NCI-H2107 treated with DMSO at 0.1 percent for 48 hours (cell line): Measurements from ENCODE around the gene KCNG1.
"Not testable (repeated sequence)": the region's sequence is repeated elsewhere in the genome, so short reads cannot be mapped to it uniquely, and the experiment has no call there.

ENCODE experiments used
- DNase-seq: peaks from one replicate; lab custom pipeline; 2025; ENCODE audit not compliant: unreplicated experiment; lab: John Stamatoyannopoulos, UW

Gene KCNG1, protein sequence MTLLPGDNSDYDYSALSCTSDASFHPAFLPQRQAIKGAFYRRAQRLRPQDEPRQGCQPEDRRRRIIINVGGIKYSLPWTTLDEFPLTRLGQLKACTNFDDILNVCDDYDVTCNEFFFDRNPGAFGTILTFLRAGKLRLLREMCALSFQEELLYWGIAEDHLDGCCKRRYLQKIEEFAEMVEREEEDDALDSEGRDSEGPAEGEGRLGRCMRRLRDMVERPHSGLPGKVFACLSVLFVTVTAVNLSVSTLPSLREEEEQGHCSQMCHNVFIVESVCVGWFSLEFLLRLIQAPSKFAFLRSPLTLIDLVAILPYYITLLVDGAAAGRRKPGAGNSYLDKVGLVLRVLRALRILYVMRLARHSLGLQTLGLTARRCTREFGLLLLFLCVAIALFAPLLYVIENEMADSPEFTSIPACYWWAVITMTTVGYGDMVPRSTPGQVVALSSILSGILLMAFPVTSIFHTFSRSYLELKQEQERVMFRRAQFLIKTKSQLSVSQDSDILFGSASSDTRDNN

DNA sequence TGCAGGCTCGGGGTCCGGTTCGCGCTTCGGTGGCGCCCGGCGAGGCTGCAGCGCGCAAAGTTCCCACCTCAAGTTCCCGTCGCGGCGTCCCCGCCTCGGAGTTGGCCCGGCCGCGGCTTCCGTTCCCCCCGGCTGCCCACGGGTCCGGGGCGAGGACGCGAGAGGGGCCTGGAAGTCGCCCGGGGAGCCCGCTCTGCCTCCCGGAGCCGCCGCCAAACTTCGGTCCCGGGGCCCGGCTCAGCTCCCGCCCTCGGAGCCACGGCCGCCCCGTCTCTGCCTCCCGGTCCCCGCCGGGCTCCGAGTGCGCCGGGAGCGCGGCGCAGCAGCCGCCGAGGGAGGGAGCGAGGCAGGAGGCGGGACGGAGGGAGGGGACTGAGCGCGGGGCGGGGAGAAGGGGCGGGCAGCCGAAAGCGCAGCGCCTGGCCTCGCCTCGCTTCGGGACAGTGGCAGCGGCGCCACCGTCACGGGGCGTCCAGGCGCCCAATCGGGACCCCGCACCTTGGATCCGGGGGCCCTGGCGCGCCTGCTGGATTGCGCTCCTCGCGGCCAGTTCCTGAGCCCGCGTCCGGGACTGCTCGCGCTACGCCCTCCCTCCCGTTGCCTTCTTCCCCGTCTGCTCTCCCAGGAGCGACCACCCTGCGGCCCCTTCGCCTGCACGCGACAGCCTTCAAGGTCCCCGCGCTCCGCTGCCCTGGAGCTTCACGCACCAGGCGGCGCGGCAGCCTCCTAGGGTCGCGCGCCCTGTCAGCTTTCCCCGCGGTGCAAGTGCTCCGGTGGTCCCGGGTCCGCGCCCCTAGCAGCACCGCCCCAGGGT, at the start of gene KCNG1:
KCNG1 (minus strand) TSS at position 305 of the 814 bp plus-strand sequence. CDS start 12,769 bp downstream, outside the sequence.
- no peak for DNase-seq

DNA sequence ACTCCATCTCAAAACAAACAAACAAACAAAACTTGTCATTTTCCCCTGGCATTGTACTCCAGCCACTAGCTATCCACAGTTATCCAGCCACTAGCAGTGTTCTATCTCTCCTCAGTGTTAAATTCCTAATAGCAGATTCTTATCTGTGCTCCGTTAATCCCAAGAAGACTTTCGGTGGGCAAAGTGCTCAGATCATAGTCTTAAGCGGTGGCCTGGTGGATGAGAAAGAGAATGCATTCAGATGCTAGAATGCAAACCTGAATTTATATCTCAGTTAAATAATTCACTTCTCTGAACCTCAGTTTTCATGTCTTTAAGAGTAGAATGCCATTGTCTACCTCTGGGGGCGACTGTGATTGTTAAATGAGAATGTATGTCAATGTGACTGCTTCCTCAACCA, 47.7 kb upstream of the KCNG1 start:
- no peak for DNase-seq

DNA sequence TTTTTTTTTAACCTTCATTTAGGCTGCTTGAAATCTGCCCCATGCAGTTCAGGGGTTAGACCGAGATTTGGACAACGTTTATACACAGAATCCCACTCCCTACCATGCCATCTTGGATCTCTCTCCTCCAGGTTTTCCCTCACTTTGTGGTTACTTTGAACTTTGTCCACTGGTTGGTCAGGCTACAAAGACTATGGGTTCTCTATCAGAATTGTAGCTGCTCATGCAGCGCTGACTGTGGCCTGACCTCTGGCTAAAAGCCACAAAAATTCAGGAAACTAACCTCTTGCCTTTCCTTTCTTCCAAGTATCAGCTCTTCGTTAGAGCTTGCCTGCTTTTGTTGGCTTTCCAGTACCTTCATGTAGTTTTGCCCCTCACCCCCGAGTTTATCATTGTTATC, 44.9 kb upstream of the KCNG1 start:
- DNase-seq: no peak

DNA sequence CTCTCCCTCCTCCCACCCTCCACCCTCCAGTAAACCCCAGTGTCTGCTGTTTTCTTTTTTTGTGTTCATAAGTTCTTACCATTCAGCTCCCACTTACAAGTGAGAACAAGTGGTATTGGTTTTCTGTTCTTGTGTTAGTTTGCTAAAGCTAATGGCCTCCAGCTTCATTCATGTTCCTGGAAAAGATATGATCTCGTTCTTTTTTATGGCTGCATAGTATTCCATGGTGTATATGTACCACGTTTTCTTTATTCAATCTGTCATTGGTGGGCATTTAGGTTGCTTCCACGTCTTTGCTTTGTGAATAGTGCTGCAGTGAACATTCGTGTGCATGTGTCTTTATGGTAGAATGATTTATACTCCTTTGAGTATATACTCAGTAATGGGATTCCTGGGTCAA, 42.7 kb upstream of the KCNG1 start:
- DNase-seq: no peak

DNA sequence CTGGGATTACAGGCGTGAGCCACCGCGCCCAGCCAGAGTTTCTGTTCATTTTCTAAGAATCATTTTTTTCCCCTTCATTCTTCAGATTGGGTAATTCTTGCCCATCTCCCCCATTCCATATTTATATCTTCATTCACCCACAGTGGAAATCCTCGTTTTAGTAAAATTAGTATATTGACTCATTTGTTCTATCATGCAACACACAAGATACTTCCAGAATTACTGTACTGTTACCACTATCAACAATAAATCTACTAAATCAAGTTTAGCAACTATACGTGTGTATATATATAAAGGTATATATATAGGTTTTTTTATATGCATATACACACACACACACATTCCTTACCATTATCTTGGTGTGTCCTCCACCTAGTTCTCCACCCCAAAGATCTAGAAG, 41.2 kb upstream of the KCNG1 start:
- DNase-seq: no peak

DNA sequence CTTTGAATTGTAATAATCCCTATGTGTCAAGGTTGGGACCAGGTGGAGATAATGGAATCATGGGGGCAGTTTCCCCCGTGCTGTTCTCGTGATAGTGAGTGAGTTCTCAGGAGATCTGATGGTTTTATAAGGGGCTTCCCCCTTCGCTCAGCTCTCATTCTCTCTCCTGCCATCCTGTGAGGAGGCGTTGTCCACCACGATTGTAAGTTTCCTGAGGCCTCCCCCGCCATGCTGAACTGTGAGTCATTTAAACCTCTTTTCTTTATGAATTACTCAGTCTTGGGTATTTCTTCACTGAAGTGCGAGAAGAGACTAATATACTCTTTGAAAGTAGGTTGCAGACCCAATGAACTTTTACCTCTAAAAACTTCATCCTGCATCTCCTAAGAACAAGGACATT, 39.2 kb upstream of the KCNG1 start:
- no peak for DNase-seq

DNA sequence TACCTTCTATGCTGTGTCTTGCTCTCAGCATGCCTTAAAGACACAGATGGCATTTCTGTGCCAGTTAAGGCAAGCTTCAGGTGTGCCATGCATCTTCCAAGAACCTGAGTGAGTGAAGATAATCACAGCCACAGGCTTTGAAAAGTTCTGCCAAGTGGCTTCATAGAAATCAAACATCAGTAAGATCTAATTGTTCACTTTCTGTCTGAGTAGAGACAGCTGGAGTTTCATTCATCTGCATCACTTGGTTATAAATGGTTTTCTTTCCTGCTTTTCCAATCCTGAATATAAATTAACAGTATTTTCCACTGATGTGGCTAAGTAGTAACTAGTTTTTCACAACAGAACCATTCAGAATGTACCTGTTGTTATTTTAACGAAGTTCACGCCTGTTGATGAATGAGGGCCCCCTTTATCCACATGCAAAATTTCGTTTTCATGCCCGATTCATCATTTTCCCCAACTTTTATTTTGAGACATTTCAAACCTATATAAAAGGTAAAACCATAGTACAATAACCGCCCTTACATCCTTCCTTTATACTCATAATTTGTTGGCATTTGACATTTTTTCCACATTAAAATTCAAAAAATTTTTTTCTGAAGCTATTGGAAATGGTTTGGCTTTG, 38.6 kb upstream of the KCNG1 start:
- no peak for DNase-seq

DNA sequence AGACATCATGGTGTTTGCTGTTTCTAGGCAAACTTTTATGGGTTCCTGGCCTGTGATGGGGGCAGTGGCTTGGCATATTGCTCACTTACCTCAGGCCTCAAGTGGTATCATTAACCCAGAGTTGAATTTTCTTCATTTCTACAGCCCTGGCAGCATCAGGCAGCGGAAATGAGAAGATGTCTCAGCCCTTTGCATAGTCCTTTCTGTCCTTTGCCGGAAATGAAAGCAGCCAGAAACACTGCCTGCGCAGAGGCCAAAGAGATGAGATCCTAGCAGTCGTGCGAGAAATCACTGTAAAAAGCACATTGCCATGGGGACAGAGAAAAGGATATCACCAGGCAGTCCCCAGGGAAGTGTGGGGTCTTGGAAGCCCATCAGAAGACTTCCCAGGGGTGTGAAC, 37.4 kb upstream of the KCNG1 start:
- DNase-seq: no peak

DNA sequence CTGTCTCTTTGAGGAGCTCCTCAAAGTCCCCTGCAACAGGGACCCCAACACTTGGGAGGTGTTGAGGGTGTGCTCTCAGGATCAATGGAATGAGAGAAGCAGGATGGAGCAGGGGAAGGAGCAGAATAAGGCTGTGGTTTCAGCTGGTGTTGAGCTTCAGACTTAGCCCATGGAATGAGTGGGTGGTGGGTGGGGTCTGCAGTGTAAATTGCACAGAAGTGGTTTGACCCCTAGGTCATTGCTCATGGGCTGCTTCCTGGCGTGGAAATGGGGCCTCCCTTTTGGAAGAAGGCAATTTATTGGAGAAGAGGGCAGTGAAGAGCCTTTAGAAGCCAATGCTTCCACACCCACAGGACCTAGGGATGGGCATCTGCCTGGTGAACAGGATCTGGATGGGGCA, 37.0 kb upstream of the KCNG1 start:
- DNase-seq: no peak

DNA sequence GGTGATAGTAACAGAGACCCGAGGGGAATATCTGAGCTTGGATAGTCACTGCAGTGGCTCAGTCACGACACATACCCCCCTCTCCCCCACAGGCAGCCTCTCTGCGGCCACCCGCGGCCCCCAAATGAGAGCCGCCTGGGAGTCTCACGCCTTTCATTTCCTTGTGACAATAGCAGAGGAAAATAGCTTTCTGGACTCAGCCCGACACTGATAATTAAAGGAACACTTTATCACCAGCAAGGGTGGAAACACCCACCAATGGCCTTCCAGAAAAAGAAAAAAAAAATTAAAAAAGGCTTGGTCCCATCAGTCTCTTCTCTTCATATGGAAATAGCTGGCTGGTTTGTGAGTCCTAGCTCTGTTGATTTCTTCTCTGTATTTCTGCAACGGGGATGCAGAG, 35.1 kb upstream of the KCNG1 start:
- DNase-seq: no peak

DNA sequence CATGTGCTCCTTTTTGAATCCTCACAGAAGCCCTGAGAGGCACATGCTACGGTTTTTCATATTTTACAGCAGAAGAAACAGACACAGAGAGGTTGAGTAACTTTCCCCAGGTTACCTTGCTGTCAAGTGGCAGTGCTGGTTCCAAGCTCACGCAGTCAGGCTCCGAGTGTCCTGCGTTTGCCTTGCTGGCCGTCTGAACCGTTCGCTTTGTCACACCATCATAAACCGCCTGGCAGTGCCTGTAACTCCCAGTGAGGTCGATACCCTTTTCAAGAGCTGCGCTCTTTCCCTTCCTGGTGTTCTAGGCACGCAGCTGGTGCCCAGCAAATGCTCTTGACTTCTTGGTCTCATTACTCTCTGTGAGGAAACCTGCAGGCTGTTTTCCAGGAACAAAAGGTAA, 31.3 kb upstream of the KCNG1 start:
- DNase-seq: no peak

DNA sequence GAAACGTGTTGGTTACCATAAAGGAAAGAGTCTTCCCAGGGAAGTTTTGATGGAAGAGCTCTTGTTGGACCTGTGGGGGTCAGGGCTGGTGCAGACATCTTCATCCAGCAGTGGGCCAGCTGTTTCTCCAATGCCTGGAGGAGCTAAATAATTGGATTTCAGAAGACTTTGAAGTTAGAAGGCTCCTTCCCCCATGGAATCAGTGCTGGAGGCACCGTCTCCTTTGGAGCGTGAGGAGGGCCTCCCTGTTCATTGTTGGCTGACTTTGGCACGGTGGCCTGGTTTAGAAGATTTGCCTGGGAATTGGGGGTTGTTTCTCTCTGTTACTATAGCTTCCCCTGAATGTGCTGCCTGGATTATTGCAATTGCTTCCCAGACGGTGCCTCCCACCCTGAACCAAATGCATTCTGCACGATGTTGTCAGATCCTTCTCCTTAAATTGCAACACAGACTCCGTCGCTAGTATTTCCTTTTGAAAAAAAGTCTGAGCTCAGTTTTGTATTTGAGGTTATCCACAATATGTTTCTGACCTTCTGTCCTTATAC, 27.7 kb upstream of the KCNG1 start:
- DNase-seq: no peak

DNA sequence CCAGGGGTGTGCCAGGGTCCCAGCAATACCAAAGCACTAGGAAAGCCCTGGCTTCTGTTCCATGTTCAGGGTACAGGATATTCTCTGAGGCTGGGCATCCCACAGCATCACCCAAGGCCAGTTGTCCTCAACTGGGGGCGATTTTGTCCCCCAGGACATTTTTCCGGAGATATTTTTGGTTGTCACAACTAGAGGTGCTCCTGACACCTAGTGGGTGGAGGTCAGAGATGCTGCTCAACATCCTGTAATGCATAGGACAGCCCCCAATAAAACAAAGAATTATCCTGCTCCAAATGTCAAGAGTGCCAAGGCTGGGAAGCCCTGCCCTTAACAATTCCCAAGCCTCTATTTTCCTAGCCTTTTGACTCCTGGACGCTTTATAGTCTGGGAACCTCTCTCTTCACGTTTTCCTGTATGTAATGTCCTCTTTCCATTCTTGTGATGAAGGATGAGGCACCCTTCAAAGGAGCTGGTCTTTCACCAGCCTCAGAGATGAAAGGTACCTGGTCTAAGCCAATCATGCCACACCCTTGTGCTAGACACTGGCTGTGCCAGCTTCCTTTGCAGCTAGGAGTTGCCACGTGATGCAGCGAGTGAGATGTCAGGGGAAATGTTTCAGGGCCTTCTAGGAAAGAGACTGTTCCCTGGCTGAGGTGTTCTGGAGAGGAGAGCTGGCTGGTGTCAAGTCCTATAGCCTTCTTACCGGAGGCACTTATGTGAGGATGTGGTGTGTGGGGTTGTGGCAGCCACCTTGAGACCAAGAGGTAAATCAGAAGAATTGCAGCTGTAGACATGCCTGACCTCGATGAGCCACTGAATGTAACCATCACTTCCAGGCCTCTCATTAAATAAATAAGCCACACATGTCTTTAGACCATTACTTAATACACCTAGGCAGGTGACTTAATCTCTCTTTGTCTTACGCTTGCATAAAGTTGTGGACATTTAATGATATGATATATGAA, 23.4 kb upstream of the KCNG1 start:
- DNase-seq: no peak

DNA sequence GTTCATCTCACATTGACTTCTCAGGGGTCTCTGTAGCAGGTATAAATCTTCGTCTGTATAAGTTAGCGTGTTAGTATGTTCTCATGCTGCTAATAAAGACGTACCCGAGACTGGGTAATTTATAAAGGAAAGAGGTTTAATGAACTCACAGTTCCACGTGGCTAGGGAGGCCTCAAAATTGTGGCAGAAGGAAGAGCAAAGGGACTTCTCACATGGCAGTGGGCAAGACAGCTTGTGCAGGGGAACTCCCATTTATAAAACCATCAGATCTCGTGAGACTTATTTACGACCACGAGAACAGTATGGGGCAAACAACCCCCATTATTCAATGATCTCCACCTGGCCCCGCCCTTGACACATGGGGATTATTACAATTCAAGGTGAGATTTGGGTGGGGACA, 22.6 kb upstream of the KCNG1 start:
- not testable (repeated sequence) for DNase-seq

DNA sequence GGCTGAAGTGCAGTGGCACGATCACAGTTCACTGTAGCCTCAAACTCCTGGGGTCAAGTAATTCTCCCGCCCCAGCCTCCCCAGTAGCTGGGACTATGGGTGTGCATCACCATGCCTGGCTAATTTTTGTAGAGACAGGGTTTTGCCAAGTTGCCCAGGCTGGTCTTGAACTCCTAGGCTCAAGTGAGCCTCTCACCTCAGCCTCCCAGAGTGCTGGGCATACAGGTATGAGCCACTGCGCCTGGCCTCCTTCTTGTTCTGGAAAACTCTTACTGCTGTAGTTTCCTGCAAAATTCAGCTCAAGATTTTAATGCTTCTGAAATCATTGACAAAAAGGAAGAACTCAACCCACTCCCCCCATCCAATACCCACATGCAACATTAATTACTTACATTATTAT, 21.9 kb upstream of the KCNG1 start:
- DNase-seq: no peak

DNA sequence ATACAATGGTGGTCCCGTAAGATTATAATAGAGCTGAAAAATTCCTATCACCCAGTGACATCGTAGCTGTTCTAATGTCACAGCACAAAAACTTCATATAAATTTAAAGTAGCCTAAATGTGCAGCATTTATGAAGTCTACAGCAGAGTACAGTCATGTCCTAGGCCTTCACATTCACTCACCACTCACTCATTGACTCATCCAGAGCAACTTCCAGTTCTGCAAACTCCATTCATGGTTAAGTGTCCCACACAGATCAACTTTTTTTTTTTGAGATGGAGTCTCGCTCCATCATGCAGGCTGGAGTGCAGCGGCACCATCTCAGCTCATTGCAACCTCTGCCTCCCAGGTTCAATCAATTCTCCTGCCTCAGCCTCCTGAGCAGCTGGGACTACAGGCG, 20.9 kb upstream of the KCNG1 start:
- no peak for DNase-seq

DNA sequence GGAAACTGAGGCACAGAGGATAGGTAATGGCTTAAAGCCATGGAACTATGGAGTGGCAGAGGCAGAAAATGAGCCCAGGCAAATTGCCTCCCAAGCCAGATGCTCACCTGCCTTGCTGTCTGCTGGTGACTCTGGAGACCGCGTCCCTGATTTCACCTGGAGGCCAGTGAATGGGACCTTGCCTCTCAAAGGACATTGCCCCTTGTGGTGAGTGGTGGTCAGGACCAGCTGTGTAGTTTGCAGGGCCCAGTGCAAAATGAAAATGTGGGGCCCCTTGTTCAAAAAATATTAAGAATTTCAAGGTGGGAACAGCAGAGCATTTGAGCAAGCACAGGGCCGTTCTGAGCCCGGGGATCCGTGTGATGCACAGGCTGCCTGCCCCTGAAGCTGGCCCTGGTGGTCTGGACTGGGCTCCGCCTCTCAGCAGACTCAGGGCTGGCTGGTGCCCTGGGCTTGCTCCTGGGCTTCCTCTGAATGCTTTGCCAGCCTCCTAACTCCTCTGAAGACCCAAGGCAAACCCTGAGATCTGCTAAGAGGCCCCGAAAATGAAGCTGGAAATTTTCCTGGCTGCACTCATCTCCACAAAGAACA, 19.8 kb upstream of the KCNG1 start:
- DNase-seq: no peak

DNA sequence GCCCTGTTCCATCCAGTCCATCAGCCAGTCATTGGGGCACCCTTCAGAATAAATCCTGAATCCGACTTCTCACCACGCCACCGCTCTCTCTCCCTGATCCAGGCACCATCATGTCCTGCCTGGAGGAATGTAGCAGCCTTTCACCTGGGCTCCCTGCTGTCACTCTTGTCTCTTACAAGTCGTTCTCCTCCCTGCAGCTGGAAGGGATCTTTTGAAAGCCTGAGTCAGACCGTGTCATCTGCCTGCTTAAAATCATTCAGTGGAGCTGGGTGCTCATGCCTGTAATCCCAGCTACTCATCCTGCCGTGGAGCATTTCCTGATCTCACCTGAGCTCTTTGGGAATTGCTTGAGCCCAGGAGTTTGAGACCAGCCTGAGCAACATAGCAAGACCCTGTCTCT, 19.2 kb upstream of the KCNG1 start:
- DNase-seq: no peak

DNA sequence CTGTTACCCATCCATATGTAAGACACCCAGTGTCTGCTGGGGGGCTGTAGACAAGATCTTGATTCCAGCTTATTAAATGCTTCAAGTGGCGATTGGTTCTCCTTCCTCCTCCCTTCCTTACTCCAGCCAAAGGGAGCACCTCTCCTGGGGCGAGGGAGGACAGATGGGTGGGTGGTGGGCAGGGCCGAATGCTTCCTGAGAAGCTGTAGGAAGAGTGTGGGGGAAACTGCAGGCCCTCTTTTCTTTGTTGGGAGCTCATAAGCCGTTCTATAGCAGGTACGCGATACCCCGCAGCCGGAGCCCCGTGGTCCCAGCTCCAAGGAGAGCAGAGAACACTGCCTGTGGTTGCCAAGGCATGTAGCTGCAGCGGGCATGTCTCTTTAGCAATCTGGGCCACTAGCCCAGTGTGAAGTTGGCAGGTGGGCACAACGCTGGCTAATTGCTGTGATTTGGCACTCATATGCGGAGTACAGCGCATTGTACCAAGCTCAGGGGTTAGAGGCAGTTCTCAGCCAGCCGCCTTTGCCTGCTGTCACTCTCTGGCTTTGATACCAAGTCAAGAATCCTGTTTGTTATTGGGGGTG, 14.7 kb upstream of the KCNG1 start:
- DNase-seq: no peak
